Right lobe of liver (tissue), 6 donors: ENCODE measurements around the gene RNASE4. TPM values are rescaled to one million over a fixed set of nuclear protein-coding genes. Genes with fewer than 3 reads are reported as not detected.

Experiments
- ATAC-seq, 4 donors: fragments of 200-7000 bp; cut with Tn5 transposase; one replicate each; pipeline ENCODE4 v1.9.1; 2020; ENCODE audit warnings: mild to moderate bottlenecking in 4 of 4, moderate library complexity in 4 of 4
- DNase-seq, 3 donors: peaks; one replicate each; pipeline ENCODE4 v3.0.0-alpha.2; 2020
- H3K27ac ChIP-seq, 3 donors: fragments of 200-600 bp; one replicate each; pipeline ENCODE4 v1.8.0; 2022
- H3K27me3 ChIP-seq, 2 donors: fragments of 200-600 bp; one replicate each; pipeline ENCODE4 v1.8.0; 2022
- H3K36me3 ChIP-seq, 4 donors: fragments of 200-600 bp; sonication (generic) in 1 of 4; one replicate each; pipeline versions ENCODE4 v1.5.1 to v1.8.0; 2017 to 2022; ENCODE audit warnings: control low read depth in 1 of 4
- H3K4me1 ChIP-seq, 4 donors: fragments of 200-600 bp; sonication (generic) in 1 of 4; one replicate each; pipeline versions ENCODE4 v1.5.1 to v1.8.0; 2017 to 2022; ENCODE audit warnings: control low read depth in 1 of 4
- H3K4me3 ChIP-seq, 3 donors: fragments of 200-600 bp; one replicate each; pipeline ENCODE4 v1.8.0; 2022
- H3K9me3 ChIP-seq, 4 donors: fragments of 200-600 bp; sonication (generic) in 1 of 4; one replicate each; pipeline versions ENCODE4 v1.5.1 to v1.8.0; 2017 to 2022; ENCODE audit warnings: control low read depth in 1 of 4
- POLR2A ChIP-seq: fragments of 450-650 bp; IDR thresholded peaks from one replicate; pipeline ENCODE4 v1.6.1; 2017; ENCODE audit warnings: antibody characterized with exemption, mild to moderate bottlenecking
- WGBS: methylation state at CpG from one replicate; pipeline ENCODE4 v1.1.6; 2018; ENCODE audit warnings: low coverage, low lambda C conversion rate; ENCODE audit not compliant: insufficient coverage; ENCODE audit errors: missing lambda C conversion rate; 5-methylcytosine and 5-hydroxymethylcytosine counted together
- intact Hi-C, 2 donors: fragments of 100-400 bp; cut with DNase I; formaldehyde crosslinking; loops; one replicate each; pipeline versions ENCODE4 v1.11.2 to v1.14.1; 2022
- total RNA-seq, 6 experiments: library from RNA; depleted of rRNA in 2 of 6; stranded (reverse); fragments of >200 nt in 2 of 6; fragmentation: NEBNext Ultra II Directional in 3 of 6; extraction: Animal tissue kit (Norgen Biotek cat#: 25700) in 3 of 6; gene quantifications; one replicate each; pipeline versions ENCODE4 v1.1.0 to v1.2.4, GENCODE V29; 2016 to 2023
- TF ChIP-seq, protein P1 (sequence below), 4 donors: fragments of 200-600 bp in 3 of 4; fragments of 450-650 bp in 1 of 4; IDR thresholded peaks; one replicate each; pipeline versions ENCODE4 v1.5.1 to v1.8.0; 2016 to 2022; ENCODE audit warnings: antibody characterized with exemption in 4 of 4, mild to moderate bottlenecking in 2 of 4
- donor health status: DM: no; HTN: yes; CAD: no.
- donor health status: DM: no; HTN: no; CAD: no.
- donor health status: DM: no; HTN: no; CAD: no.
- donor health status: DM: no; HTN: yes; CAD: no.
- donor health status: DM: no; HTN: yes; CAD: no.

Gene RNASE4
- total RNA-seq, 6 experiments from 2014 or later: 129 to 175 (median 151) TPM

- TF ChIP-seq POLR2A: no peak
- TF ChIP-seq, protein P1, sequence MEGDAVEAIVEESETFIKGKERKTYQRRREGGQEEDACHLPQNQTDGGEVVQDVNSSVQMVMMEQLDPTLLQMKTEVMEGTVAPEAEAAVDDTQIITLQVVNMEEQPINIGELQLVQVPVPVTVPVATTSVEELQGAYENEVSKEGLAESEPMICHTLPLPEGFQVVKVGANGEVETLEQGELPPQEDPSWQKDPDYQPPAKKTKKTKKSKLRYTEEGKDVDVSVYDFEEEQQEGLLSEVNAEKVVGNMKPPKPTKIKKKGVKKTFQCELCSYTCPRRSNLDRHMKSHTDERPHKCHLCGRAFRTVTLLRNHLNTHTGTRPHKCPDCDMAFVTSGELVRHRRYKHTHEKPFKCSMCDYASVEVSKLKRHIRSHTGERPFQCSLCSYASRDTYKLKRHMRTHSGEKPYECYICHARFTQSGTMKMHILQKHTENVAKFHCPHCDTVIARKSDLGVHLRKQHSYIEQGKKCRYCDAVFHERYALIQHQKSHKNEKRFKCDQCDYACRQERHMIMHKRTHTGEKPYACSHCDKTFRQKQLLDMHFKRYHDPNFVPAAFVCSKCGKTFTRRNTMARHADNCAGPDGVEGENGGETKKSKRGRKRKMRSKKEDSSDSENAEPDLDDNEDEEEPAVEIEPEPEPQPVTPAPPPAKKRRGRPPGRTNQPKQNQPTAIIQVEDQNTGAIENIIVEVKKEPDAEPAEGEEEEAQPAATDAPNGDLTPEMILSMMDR (IDR thresholded peaks at IDR 0.05): no peak
- Histone ChIP-seq H3K36me3 (no peaks in the 10 kb centered on the region), H3K27ac (peak overlapping the region; percentile 96 to 100 (median 99)), H3K4me1 (peaks cover 0 to 43% (median 1%) of the 10 kb centered on the region in 4 donors), H3K27me3 (no peaks in the 10 kb centered on the region), H3K9me3 (no peaks in the 10 kb centered on the region), H3K4me3 (peak overlapping the region; percentile 16 to 80 (median 71))
- DNase-seq: peak in 1 of 3 donors; percentile 83
- 20% methylated on average over 7 of the region's 7 CpGs for WGBS
- intact Hi-C loops: loop anchor here (10.0 kb wide), 2 partner anchors 72 to 362 kb away; no protein-coding TSS in a partner anchor
- ATAC-seq: peak in 1 of 4 donors; percentile 28
These were observed 2.2 kb downstream of the RNASE4 start for GRCh38 chr14:20686386-20687143.

DNA sequence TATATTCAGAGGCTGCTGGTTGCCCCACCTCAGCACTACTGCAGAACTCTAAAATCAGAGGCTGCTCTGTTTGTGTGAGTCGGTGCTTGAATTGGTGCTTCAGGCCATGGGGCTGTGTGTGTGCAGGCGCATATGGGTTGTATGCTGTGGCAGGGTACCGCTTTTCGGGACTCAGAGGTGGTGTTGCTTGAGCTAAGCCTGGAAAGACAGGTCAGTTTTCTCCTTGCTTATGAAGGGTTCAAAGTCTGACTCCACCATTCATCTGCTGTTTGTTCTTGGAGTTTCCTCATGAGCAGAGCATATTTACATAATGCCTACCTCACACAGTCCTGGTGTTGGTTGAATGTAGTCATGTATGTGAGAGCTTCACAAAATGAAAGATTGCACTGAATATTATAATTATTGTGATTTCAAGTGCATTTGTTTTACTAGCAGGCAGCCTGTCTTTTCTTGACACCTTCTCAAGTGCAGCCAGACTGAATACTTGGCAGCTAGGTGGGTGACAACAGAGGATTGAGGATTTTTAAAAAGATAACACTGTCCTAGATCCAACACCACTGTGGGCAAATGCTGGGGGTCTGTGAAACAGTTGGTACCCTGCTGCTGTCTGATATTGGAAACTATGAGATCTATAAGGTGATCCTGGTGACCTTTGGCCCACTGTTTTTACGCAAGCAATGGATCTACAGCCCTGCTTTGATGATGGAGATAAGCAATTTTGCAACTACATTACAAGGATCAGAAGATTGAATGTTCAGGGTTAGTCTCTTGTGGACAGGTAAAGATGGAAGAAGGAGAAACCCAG is 3.2 kb downstream of the RNASE4 start:
- H3K36me3 ChIP-seq: no peaks in the 10 kb centered on the region
- H3K4me3 ChIP-seq: peak overlapping the region; percentile 16 to 80 (median 71)
- WGBS: 36% methylated on average over 5 of the region's 5 CpGs
- intact Hi-C loops: loop anchor here (10.0 kb wide), 2 partner anchors 73 to 363 kb away; no protein-coding TSS in a partner anchor
- TF ChIP-seq POLR2A: no peak
- TF ChIP-seq, protein P1 (IDR thresholded peaks at IDR 0.05): no peak
- peak overlapping the region; percentile 16 to 99 (median 42) for H3K27ac ChIP-seq
- DNase-seq: no peak
- no peaks in the 10 kb centered on the region for H3K9me3 ChIP-seq
- ATAC-seq: peak in 2 of 4 donors; percentile 1 to 4
- H3K27me3 ChIP-seq: no peaks in the 10 kb centered on the region
- H3K4me1 ChIP-seq: peaks cover 0 to 51% (median 0%) of the 10 kb centered on the region in 4 donors

DNA sequence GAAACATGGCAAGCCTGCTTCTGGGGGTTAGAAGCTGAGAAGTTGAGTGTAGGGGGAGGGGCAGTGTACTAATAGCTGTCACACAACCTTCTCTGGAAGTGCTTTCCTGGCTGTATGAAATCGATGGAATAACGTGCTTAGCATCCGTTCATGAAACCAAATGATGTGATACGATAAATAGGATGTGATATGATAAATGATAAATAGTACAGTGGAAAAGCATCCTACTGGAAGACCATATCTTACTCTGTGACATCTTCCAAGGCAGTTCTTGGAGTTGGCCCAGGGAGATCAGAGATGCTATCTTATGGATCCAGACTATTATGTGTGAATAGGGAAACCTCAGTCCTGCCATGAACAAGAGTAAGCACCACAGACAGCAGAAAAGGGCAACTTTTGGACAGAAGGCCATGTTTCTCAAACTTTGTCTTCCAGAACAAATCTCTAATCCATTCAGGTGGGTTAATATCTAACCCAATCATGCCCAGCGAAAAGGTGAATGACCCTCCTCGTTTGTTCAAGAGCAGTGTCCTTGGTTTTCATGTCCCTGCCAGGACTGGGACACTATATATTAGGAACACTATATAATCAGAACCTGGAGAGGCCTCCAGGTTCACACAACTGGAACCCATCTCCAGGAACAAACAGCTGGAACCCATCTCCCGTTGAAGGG is 3.9 kb downstream of the RNASE4 start, which contains the start of gene ANG:
Gene ANG (plus strand): TSS at position 598 of the 673 bp plus-strand sequence. CDS start 4,801 bp downstream, outside the sequence.
- TF ChIP-seq POLR2A: peak; percentile 86
- TF ChIP-seq, protein P1 (IDR thresholded peaks at IDR 0.05): no peak
- Histone ChIP-seq H3K36me3 (peaks cover 0 to 3% (median 0%) of the 10 kb centered on the region in 4 donors), H3K4me1 (peaks cover 0 to 51% (median 0%) of the 10 kb centered on the region in 4 donors), H3K9me3 (no peaks in the 10 kb centered on the region), H3K27ac (peak within 1 kb of the TSS in 2 of 3 donors; percentile 47 to 99), H3K27me3 (no peaks in the 10 kb centered on the region), H3K4me3 (peak within 1 kb of the TSS in 2 of 3 donors; percentile 71 to 80)
- intact Hi-C loops: loop anchor here (10.0 kb wide), 2 partner anchors 74 to 364 kb away; no protein-coding TSS in a partner anchor
- DNase-seq: peak in 1 of 3 donors; percentile 74
- WGBS: 25% methylated on average over 7 of the region's 7 CpGs
- ATAC-seq: peak; percentile 26 to 59 (median 41)
